ENCODE measurements around the gene NONO.
"Not testable (repeated sequence)": the region's sequence is repeated elsewhere in the genome, so short reads cannot be mapped to it uniquely, and the experiment has no call there.

The NONO gene

DNA sequence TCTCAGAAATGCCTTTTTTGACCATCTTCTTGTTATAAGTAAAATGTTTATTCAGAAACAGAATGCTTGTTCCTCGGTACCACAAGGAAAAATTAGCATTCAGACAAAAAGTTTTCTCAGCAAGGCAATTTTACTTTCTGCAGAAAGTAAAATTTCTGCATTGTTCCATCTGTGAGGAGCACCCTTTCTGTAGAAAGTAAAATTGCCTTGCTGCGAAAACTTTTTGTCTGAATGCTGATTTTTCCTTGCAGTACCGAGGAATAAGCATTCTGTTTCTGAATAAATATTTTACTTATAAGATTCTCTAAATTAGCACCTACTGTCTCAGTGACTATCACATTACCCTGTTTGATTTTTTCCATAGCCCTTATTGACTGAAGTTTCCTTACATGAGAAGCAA, 43.0 kb downstream of the NONO start:
- no peak overlapping the region for H3K4me3 ChIP-seq (ENCODE audit: low read depth in 1 of 2, low read length in 1 of 2)
- H3K27me3 ChIP-seq: no peaks in the 10 kb centered on the region
- no peaks in the 10 kb centered on the region for H3K9me3 ChIP-seq
- H3K27ac ChIP-seq: no peak overlapping the region
- TF ChIP-seq, protein P1, sequence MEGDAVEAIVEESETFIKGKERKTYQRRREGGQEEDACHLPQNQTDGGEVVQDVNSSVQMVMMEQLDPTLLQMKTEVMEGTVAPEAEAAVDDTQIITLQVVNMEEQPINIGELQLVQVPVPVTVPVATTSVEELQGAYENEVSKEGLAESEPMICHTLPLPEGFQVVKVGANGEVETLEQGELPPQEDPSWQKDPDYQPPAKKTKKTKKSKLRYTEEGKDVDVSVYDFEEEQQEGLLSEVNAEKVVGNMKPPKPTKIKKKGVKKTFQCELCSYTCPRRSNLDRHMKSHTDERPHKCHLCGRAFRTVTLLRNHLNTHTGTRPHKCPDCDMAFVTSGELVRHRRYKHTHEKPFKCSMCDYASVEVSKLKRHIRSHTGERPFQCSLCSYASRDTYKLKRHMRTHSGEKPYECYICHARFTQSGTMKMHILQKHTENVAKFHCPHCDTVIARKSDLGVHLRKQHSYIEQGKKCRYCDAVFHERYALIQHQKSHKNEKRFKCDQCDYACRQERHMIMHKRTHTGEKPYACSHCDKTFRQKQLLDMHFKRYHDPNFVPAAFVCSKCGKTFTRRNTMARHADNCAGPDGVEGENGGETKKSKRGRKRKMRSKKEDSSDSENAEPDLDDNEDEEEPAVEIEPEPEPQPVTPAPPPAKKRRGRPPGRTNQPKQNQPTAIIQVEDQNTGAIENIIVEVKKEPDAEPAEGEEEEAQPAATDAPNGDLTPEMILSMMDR (IDR thresholded peaks at IDR 0.05): no peak
- no peaks in the 10 kb centered on the region for H3K36me3 ChIP-seq
- no peaks in the 10 kb centered on the region for H3K4me1 ChIP-seq (ENCODE audit: control insufficient read depth in 1 of 2, insufficient read depth in 1 of 2, low read depth in 1 of 2, low read length in 1 of 2)

- not testable (repeated sequence) for H3K4me3 ChIP-seq (ENCODE audit: low read depth in 1 of 2, low read length in 1 of 2); H3K4me1 ChIP-seq (ENCODE audit: control insufficient read depth in 1 of 2, insufficient read depth in 1 of 2, low read depth in 1 of 2, low read length in 1 of 2); H3K27ac ChIP-seq; H3K36me3 ChIP-seq; H3K27me3 ChIP-seq; H3K9me3 ChIP-seq
Measured at GRCh38 chrX:71349151-71349665, 65.8 kb downstream of the NONO start.

- not testable (repeated sequence) for H3K4me3 ChIP-seq (ENCODE audit: low read depth in 1 of 2, low read length in 1 of 2); H3K9me3 ChIP-seq; H3K4me1 ChIP-seq (ENCODE audit: control insufficient read depth in 1 of 2, insufficient read depth in 1 of 2, low read depth in 1 of 2, low read length in 1 of 2); H3K36me3 ChIP-seq; H3K27ac ChIP-seq; H3K27me3 ChIP-seq
Measured at GRCh38 chrX:71349867-71350266, 66.4 kb downstream of the NONO start.

Data from neutrophil (primary cell).